DMS153 treated with DMSO at 0.1 percent for 48 hours (cell line): ENCODE data around the gene ADAMTS15.

ENCODE experiments used
- DNase-seq: peaks from one replicate; lab custom pipeline; 2025; ENCODE audit not compliant: unreplicated experiment; lab: John Stamatoyannopoulos, UW

Gene ADAMTS15

GRCh38 chr11:130416906-130417305 lies 31.5 kb upstream of the ADAMTS15 start:
- no peak for DNase-seq

GRCh38 chr11:130418210-130418609 lies 30.2 kb upstream of the ADAMTS15 start:
- no peak for DNase-seq

- no peak for DNase-seq
These were observed 29.7 kb upstream of the ADAMTS15 start for GRCh38 chr11:130418756-130419155.

GRCh38 chr11:130420478-130421198 lies 27.8 kb upstream of the ADAMTS15 start:
- no peak for DNase-seq

GRCh38 chr11:130421199-130421585 lies 27.3 kb upstream of the ADAMTS15 start:
- DNase-seq: no peak

- DNase-seq: no peak
These were observed 26.7 kb upstream of the ADAMTS15 start for GRCh38 chr11:130421697-130422096.

- no peak for DNase-seq
These were observed 26.0 kb upstream of the ADAMTS15 start for GRCh38 chr11:130422251-130422995.

GRCh38 chr11:130423541-130424142 lies 24.8 kb upstream of the ADAMTS15 start:
- DNase-seq: no peak

- DNase-seq: no peak
These were observed 23.8 kb upstream of the ADAMTS15 start for GRCh38 chr11:130424613-130425140.

- DNase-seq: no peak
These were observed 23.3 kb upstream of the ADAMTS15 start for GRCh38 chr11:130425156-130425555.

GRCh38 chr11:130426223-130426836 lies 22.1 kb upstream of the ADAMTS15 start:
- no peak for DNase-seq

- DNase-seq: no peak
These were observed 21.6 kb upstream of the ADAMTS15 start for GRCh38 chr11:130426837-130427341.

- no peak for DNase-seq
These were observed 20.7 kb upstream of the ADAMTS15 start for GRCh38 chr11:130427581-130428315.

GRCh38 chr11:130428316-130429119 lies 19.9 kb upstream of the ADAMTS15 start, which contains the start of gene ADAMTS8:
ADAMTS8 (minus strand) TSS chr11:130428609; CDS start chr11:130428286, 323 bp downstream.
- DNase-seq: no peak

GRCh38 chr11:130429120-130429681 lies 19.2 kb upstream of the ADAMTS15 start:
- no peak for DNase-seq

GRCh38 chr11:130429983-130430382 lies 18.5 kb upstream of the ADAMTS15 start:
- no peak for DNase-seq

GRCh38 chr11:130431331-130431773 lies 17.1 kb upstream of the ADAMTS15 start:
- peak; percentile 39 for DNase-seq

- no peak for DNase-seq
These were observed 16.6 kb upstream of the ADAMTS15 start for GRCh38 chr11:130431801-130432200.

GRCh38 chr11:130433357-130433756 lies 15.1 kb upstream of the ADAMTS15 start:
- no peak for DNase-seq
